IPS DF 6.9 (cell line): Measurements from ENCODE around the gene TEC.

Experiments used
- DNase-seq: peaks from one replicate; pipeline ENCODE4 v3.0.0-alpha.2; 2013; ENCODE audit warnings: low read depth, low spot score
- H3K27ac ChIP-seq: one replicate; pipeline ENCODE4 v1.5.1; 2013; ENCODE audit warnings: low read length, control low read depth
- H3K27me3 ChIP-seq: 2 replicates; pipeline ENCODE4 v1.6.1; 2013; ENCODE audit warnings: mild to moderate bottlenecking, low read length; ENCODE audit not compliant: control insufficient read depth, insufficient read depth
- H3K36me3 ChIP-seq: 2 replicates; pipeline ENCODE4 v1.6.1; 2013; ENCODE audit warnings: low read length; ENCODE audit not compliant: control insufficient read depth, insufficient read depth
- H3K4me1 ChIP-seq: 2 replicates; pipeline ENCODE4 v1.6.1; 2013; ENCODE audit warnings: low read length; ENCODE audit not compliant: control insufficient read depth, insufficient read depth
- H3K4me3 ChIP-seq: 2 replicates; pipeline ENCODE4 v1.5.1; 2013; ENCODE audit warnings: mild to moderate bottlenecking, low read length
- H3K9me3 ChIP-seq: 2 replicates; pipeline ENCODE4 v1.6.1; 2013; ENCODE audit warnings: low read length, inconsistent platforms; ENCODE audit not compliant: control insufficient read depth, insufficient read depth
- WGBS: extraction: QIAGEN DNeasy Blood & Tissue Kit; methylation state at CpG from one replicate; pipeline ENCODE4 v1.1.7; 2013; ENCODE audit warnings: mixed read lengths, missing lambda C conversion rate; ENCODE audit not compliant: insufficient read length, insufficient coverage; 5-methylcytosine and 5-hydroxymethylcytosine counted together

Gene TEC

GRCh38 chr4:48090621-48091020 is 179.0 kb downstream of the TEC start:
- WGBS = no CpG with 5 or more reads among the region's 5 CpGs
- DNase-seq = no peak

GRCh38 chr4:48085821-48086589 is 183.6 kb downstream of the TEC start:
- H3K9me3 ChIP-seq = no peaks in the 10 kb centered on the region
- H3K4me1 ChIP-seq = no peaks in the 10 kb centered on the region
- no peak for DNase-seq
- no peak overlapping the region for H3K27ac ChIP-seq
- WGBS = no CpG with 5 or more reads among the region's 8 CpGs
- H3K36me3 ChIP-seq = no peaks in the 10 kb centered on the region
- no peaks in the 10 kb centered on the region for H3K27me3 ChIP-seq
- H3K4me3 ChIP-seq = no peak overlapping the region

More at GRCh38 chr4:48090621-48091020, 179.0 kb downstream of the TEC start:
- H3K27me3 ChIP-seq = no peaks in the 10 kb centered on the region
- no peaks in the 10 kb centered on the region for H3K9me3 ChIP-seq
- no peak overlapping the region for H3K4me3 ChIP-seq
- H3K36me3 ChIP-seq = no peaks in the 10 kb centered on the region
- H3K27ac ChIP-seq = no peak overlapping the region
- H3K4me1 ChIP-seq = no peaks in the 10 kb centered on the region
